Measurements from ENCODE around the gene MX1.

GRCh38 chr21:41472753-41473548, 46.9 kb downstream of the MX1 start:
- no peak for TF ChIP-seq CTCF (IDR thresholded peaks at IDR 0.05)
- TF ChIP-seq POLR2A (IDR thresholded peaks at IDR 0.05): no peak
